ENCODE results near the gene FOXP1.

DNA sequence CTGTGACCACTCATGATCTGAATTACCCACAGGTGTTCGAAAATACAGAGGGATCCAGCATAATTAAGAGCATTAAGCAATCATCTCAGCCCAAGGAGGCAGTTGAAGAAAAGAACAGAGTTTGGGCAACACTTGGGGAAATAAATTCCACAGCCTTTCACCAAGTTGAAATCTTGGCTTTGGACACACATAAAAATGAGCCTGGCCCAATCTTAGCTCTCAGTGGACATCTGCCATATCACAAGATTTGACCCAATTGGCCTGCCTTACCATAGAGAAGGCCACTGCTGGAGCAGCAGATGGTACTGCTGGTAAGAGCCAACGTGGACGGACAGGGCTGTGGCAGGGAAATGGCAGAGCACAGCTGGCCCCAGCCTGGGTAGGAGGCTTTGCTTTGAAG is 13.0 kb downstream of the FOXP1 start:
- no peak for TF ChIP-seq SP1 (IDR thresholded peaks at IDR 0.05)
- TF ChIP-seq ELF4 (IDR thresholded peaks at IDR 0.05), result no peak
- no peak for TF ChIP-seq SUZ12 (IDR thresholded peaks at IDR 0.05)
- TF ChIP-seq FOXM1 (IDR thresholded peaks at IDR 0.05; ENCODE audit: borderline replicate concordance), result no peak
- TF ChIP-seq BHLHE40 (IDR thresholded peaks at IDR 0.05; ENCODE audit: borderline replicate concordance), result no peak
- TF ChIP-seq ARNT (IDR thresholded peaks at IDR 0.05), result no peak
- no peak for TF ChIP-seq FOXK2 (IDR thresholded peaks at IDR 0.05)

Data from HEK293T (cell line).